ENCODE measurements around the gene PDPK1. TPM values are rescaled to one million over a fixed set of nuclear protein-coding genes. Genes with fewer than 3 reads are reported as not detected.

Gene PDPK1
- total RNA-seq, 4 donors from 2014 or later, result 28.3 to 45.7 (median 35.0) TPM

DNA sequence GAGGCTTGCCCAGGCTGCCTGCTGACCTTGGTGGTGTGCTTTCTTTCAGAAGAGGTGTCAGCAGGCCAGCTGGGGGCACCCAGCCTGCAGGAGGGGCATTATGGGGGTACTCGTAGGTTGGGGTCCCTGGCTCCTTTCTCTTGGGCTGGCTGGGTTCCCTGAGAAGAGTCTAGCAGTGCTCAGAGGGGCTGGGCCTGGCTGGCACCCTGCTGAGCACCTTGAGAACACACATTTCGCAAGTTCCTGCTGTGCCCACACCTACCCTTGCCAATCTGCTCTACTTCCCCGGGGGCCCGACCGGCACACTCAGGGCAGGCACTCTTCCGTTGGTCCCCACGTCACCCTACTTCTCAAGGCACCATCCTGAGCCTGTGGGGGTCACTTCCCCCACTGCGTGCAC, 11.7 kb upstream of the PDPK1 start:
- peaks cover 14 to 81% (median 78%) of the 10 kb centered on the region in 4 donors for H3K36me3 ChIP-seq
- H3K4me1 ChIP-seq, result peaks cover 6 to 16% (median 11%) of the 10 kb centered on the region in 4 donors
- WGBS, result 72% methylated on average over 8 of the region's 8 CpGs
- no peak overlapping the region for H3K4me3 ChIP-seq
- no peak overlapping the region for H3K27ac ChIP-seq (replicated peaks in 1 of 4)
- H3K27me3 ChIP-seq, result no peaks in the 10 kb centered on the region
- H3K9me3 ChIP-seq, result no peaks in the 10 kb centered on the region
- DNase-seq (ENCODE audit: extremely low spot score), result no peak
- intact Hi-C loops (cut with DNase I), result no loop called here
- TF ChIP-seq, protein P1, sequence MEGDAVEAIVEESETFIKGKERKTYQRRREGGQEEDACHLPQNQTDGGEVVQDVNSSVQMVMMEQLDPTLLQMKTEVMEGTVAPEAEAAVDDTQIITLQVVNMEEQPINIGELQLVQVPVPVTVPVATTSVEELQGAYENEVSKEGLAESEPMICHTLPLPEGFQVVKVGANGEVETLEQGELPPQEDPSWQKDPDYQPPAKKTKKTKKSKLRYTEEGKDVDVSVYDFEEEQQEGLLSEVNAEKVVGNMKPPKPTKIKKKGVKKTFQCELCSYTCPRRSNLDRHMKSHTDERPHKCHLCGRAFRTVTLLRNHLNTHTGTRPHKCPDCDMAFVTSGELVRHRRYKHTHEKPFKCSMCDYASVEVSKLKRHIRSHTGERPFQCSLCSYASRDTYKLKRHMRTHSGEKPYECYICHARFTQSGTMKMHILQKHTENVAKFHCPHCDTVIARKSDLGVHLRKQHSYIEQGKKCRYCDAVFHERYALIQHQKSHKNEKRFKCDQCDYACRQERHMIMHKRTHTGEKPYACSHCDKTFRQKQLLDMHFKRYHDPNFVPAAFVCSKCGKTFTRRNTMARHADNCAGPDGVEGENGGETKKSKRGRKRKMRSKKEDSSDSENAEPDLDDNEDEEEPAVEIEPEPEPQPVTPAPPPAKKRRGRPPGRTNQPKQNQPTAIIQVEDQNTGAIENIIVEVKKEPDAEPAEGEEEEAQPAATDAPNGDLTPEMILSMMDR (IDR thresholded peaks at IDR 0.05), result no peak

GRCh38 chr16:2527071-2527783, 10.6 kb upstream of the PDPK1 start:
- DNase-seq (ENCODE audit: extremely low spot score), result no peak
- H3K9me3 ChIP-seq, result no peaks in the 10 kb centered on the region
- H3K27ac ChIP-seq (replicated peaks in 1 of 4), result no peak overlapping the region
- no peaks in the 10 kb centered on the region for H3K27me3 ChIP-seq
- intact Hi-C loops (cut with DNase I), result no loop called here
- H3K36me3 ChIP-seq, result peaks cover 14 to 78% (median 75%) of the 10 kb centered on the region in 4 donors
- TF ChIP-seq, protein P1 (IDR thresholded peaks at IDR 0.05), result no peak
- TF ChIP-seq POLR2A (IDR thresholded peaks at IDR 0.05; ENCODE audit: low read depth) (no peak), EP300 (IDR thresholded peaks at IDR 0.05) (no peak), POLR2AphosphoS5 (IDR thresholded peaks at IDR 0.05) (no peak)
- no peak overlapping the region for H3K4me3 ChIP-seq
- 83% methylated on average over 7 of the region's 12 CpGs for WGBS
- H3K4me1 ChIP-seq, result peaks cover 8 to 16% (median 13%) of the 10 kb centered on the region in 4 donors

DNA sequence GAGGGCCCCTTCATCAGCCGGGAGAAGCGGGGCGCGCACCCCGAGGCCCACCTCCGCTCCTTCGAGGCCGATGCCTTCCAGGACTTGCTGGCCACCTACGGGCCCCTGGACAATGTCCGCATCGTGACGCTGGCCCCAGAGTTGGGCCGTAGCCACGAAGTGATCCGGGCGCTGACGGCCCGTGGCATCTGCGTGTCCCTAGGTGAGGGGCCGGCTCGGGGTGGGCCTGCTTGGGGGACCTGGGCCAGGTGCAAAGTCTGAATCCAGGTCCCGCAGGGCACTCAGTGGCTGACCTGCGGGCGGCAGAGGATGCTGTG, 10.1 kb upstream of the PDPK1 start:
- no peak for DNase-seq (ENCODE audit: extremely low spot score)

GRCh38 chr16:2528161-2529060, 9.4 kb upstream of the PDPK1 start:
- 93% methylated on average over 18 of the region's 36 CpGs for WGBS

More for the DNA sequence above, 10.1 kb upstream of the PDPK1 start:
- WGBS, result 93% methylated on average over 22 of the region's 24 CpGs
- no peaks in the 10 kb centered on the region for H3K27me3 ChIP-seq
- intact Hi-C loops (cut with DNase I), result no loop called here
- H3K4me3 ChIP-seq, result no peak overlapping the region
- H3K9me3 ChIP-seq, result no peaks in the 10 kb centered on the region
- peaks cover 14 to 75% (median 72%) of the 10 kb centered on the region in 4 donors for H3K36me3 ChIP-seq
- no peak for TF ChIP-seq POLR2AphosphoS5 (IDR thresholded peaks at IDR 0.05)
- TF ChIP-seq, protein P1 (IDR thresholded peaks at IDR 0.05), result no peak
- TF ChIP-seq EP300 (IDR thresholded peaks at IDR 0.05), result no peak
- no peak for TF ChIP-seq POLR2A (IDR thresholded peaks at IDR 0.05; ENCODE audit: low read depth)
- H3K4me1 ChIP-seq, result peaks cover 8 to 22% (median 14%) of the 10 kb centered on the region in 4 donors
- no peak overlapping the region for H3K27ac ChIP-seq (replicated peaks in 1 of 4)

More at GRCh38 chr16:2528161-2529060, 9.4 kb upstream of the PDPK1 start:
- Histone ChIP-seq H3K36me3 (peaks cover 14 to 69% (median 65%) of the 10 kb centered on the region in 4 donors), H3K27me3 (no peaks in the 10 kb centered on the region), H3K4me1 (peaks cover 8 to 28% (median 20%) of the 10 kb centered on the region in 4 donors), H3K4me3 (no peak overlapping the region), H3K27ac (replicated peaks in 1 of 4) (no peak overlapping the region), H3K9me3 (no peaks in the 10 kb centered on the region)
- intact Hi-C loops (cut with DNase I), result no loop called here
- TF ChIP-seq, protein P1 (IDR thresholded peaks at IDR 0.05), result no peak
- TF ChIP-seq EP300 (IDR thresholded peaks at IDR 0.05) (no peak), POLR2A (IDR thresholded peaks at IDR 0.05; ENCODE audit: low read depth) (no peak), POLR2AphosphoS5 (IDR thresholded peaks at IDR 0.05) (no peak)
- DNase-seq (ENCODE audit: extremely low spot score), result no peak

Data from esophagus muscularis mucosa (tissue), 4 donors.